Loucy (cell line): Measurements from ENCODE around the gene CD302.

Source experiments
- H2AFZ ChIP-seq: fragments of 200-600 bp; sonication (generic); 2 replicates; pipeline ENCODE4 v1.6.0; 2016; ENCODE audit warnings: antibody characterized with exemption, mild to moderate bottlenecking, low read length, moderate library complexity
- H3F3A ChIP-seq: fragments of 200-600 bp; 2 replicates; pipeline ENCODE4 v1.6.0; 2016; ENCODE audit warnings: antibody characterized with exemption, low read depth, mild to moderate bottlenecking
- H3K27me3 ChIP-seq: fragments of 200-600 bp; sonication (generic); 2 replicates; pipeline ENCODE4 v1.6.1; 2014; ENCODE audit warnings: low read length, mild to moderate bottlenecking; ENCODE audit not compliant: insufficient read depth, poor library complexity, severe bottlenecking
- H3K36me3 ChIP-seq: fragments of 200-600 bp; sonication (generic); 2 replicates; pipeline ENCODE4 v1.6.1; 2016; ENCODE audit warnings: low read length; ENCODE audit not compliant: insufficient read depth
- H3K4me1 ChIP-seq: fragments of 200-600 bp; sonication (generic); 2 replicates; pipeline ENCODE4 v1.5.1; 2014; ENCODE audit warnings: low read length, mild to moderate bottlenecking; ENCODE audit not compliant: insufficient read depth, poor library complexity, severe bottlenecking
- H3K4me2 ChIP-seq: fragments of 200-600 bp; sonication (generic); 2 replicates; pipeline ENCODE4 v1.6.0; 2014; ENCODE audit warnings: antibody characterized with exemption, low read length, low read depth, mild to moderate bottlenecking; ENCODE audit not compliant: poor library complexity, severe bottlenecking
- H3K4me3 ChIP-seq: fragments of 200-600 bp; sonication (generic); 2 replicates; pipeline ENCODE4 v1.5.1; 2014; ENCODE audit warnings: low read length, mild to moderate bottlenecking, mixed read lengths; ENCODE audit not compliant: poor library complexity, severe bottlenecking
- H3K79me2 ChIP-seq: fragments of 200-600 bp; sonication (generic); 2 replicates; pipeline ENCODE4 v1.6.1; 2014; ENCODE audit warnings: low read length; ENCODE audit not compliant: insufficient read depth
- H3K9ac ChIP-seq: fragments of 200-600 bp; sonication (generic); 2 replicates; pipeline ENCODE4 v1.6.0; 2014; ENCODE audit warnings: mild to moderate bottlenecking, low read depth, low read length, moderate library complexity; ENCODE audit not compliant: poor library complexity, severe bottlenecking
- H3K9me2 ChIP-seq: fragments of 200-600 bp; sonication (generic); replicated peaks from 2 replicates; pipeline ENCODE4 v1.6.1; 2016; ENCODE audit warnings: low read depth, low read length, mixed read lengths
- H3K9me3 ChIP-seq: fragments of 200-600 bp; sonication (generic); 2 replicates; pipeline ENCODE4 v1.6.1; 2014; ENCODE audit warnings: mild to moderate bottlenecking, antibody characterized with exemption, low read length, low read depth; ENCODE audit not compliant: insufficient read depth
- H4K20me1 ChIP-seq: fragments of 200-600 bp; sonication (generic); 2 replicates; pipeline ENCODE4 v1.6.0; 2014; ENCODE audit warnings: antibody characterized with exemption, low read length, mild to moderate bottlenecking; ENCODE audit not compliant: insufficient read depth, poor library complexity, severe bottlenecking
- EZH2phosphoT487 ChIP-seq: fragments of 200-600 bp; IDR thresholded peaks from 2 replicates; pipeline ENCODE4 v1.6.1; 2018; ENCODE audit warnings: antibody characterized with exemption, mild to moderate bottlenecking, moderate library complexity, borderline replicate concordance
- TF ChIP-seq, protein P1 (sequence below): fragments of 200-600 bp; sonication (generic); conservative IDR thresholded peaks from 2 replicates; pipeline ENCODE4 v1.5.1; 2014; ENCODE audit warnings: mild to moderate bottlenecking, antibody characterized with exemption, low read length

CD302 gene

DNA sequence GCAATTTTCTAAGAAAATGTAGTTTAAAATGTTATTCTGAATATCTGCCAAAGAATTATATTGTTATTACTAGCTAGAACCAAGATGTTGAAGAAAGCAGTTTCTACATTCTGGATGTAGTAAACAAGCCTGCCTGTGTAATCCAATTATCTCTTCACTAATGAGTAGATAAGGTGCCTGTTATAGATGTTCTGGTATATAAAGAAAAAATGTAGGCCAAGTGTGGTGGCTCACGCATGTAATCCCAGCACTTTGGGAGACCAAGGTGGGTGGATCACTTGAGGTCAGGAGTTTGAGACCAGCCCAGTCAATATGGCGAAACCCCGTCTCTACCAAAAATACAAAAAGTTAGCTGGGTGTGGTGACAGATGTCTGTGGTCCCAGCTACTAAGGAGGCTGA, 28.9 kb downstream of the CD302 start:
- no peaks in the 10 kb centered on the region for H3K4me1 ChIP-seq
- H3K36me3 ChIP-seq = peaks cover 62% of the 10 kb centered on the region
- H3K79me2 ChIP-seq = no peaks in the 10 kb centered on the region
- H2AFZ ChIP-seq = no peak overlapping the region
- no peaks in the 10 kb centered on the region for H3K9me2 ChIP-seq
- no peak overlapping the region for H3K9ac ChIP-seq
- H3F3A ChIP-seq = no peaks in the 10 kb centered on the region
- no peak overlapping the region for H3K4me3 ChIP-seq
- no peak for TF ChIP-seq EZH2phosphoT487
- TF ChIP-seq, protein P1, sequence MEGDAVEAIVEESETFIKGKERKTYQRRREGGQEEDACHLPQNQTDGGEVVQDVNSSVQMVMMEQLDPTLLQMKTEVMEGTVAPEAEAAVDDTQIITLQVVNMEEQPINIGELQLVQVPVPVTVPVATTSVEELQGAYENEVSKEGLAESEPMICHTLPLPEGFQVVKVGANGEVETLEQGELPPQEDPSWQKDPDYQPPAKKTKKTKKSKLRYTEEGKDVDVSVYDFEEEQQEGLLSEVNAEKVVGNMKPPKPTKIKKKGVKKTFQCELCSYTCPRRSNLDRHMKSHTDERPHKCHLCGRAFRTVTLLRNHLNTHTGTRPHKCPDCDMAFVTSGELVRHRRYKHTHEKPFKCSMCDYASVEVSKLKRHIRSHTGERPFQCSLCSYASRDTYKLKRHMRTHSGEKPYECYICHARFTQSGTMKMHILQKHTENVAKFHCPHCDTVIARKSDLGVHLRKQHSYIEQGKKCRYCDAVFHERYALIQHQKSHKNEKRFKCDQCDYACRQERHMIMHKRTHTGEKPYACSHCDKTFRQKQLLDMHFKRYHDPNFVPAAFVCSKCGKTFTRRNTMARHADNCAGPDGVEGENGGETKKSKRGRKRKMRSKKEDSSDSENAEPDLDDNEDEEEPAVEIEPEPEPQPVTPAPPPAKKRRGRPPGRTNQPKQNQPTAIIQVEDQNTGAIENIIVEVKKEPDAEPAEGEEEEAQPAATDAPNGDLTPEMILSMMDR = no peak
- H4K20me1 ChIP-seq = peaks cover 3% of the 10 kb centered on the region
- H3K9me3 ChIP-seq = no peaks in the 10 kb centered on the region
- H3K27me3 ChIP-seq = no peaks in the 10 kb centered on the region
- H3K4me2 ChIP-seq = no peak overlapping the region

DNA sequence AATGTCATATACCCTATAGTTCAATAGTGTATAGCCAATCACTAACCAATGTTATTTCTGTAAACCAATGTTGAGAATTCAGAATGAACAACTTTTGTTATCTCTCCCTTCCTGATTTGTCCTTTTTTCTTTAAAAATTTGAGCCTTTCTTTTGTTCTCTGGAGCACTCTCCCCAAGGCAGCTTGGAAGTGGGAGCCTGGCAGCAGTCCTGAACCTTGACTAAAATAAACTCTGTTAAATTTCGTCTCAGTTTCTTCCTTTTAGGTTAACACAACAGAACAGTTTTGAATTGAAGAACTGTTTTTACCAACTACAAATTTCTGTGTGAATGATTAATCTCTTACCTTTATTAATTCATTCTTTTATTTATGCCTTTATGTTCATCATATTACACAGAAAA, 35.9 kb downstream of the CD302 start:
- Histone ChIP-seq H3K27me3 (no peaks in the 10 kb centered on the region), H3K4me2 (no peak overlapping the region), H2AFZ (no peak overlapping the region), H3K9me3 (no peaks in the 10 kb centered on the region), H3K36me3 (peaks cover 97% of the 10 kb centered on the region), H3K4me1 (no peaks in the 10 kb centered on the region), H3K79me2 (peaks cover 8% of the 10 kb centered on the region), H4K20me1 (peaks cover 17% of the 10 kb centered on the region), H3F3A (no peaks in the 10 kb centered on the region), H3K9ac (no peak overlapping the region), H3K4me3 (no peak overlapping the region), H3K9me2 (no peaks in the 10 kb centered on the region)
- no peak for TF ChIP-seq EZH2phosphoT487
- TF ChIP-seq, protein P1 = no peak

DNA sequence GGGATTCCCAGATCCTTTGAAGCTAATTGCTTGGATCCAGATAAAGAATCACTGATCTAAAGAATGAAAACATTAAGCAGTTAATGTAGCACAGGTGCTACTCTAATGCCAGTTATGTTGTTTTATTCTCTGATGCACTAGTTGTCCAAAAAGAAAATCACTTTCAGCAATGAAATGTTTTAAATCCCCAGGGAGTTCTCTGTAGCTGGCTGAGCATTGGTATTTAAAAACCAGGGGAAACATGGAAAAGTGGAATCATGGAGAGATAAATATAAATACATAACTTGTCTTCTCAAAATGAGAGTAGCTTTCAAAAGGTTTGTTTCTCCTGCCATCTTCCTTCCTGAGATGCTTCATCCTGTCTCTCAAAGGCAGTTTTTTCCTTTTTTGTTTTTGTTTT, 37.7 kb downstream of the CD302 start:
- no peak overlapping the region for H3K9ac ChIP-seq
- no peaks in the 10 kb centered on the region for H3K27me3 ChIP-seq
- peaks cover 94% of the 10 kb centered on the region for H3K36me3 ChIP-seq
- no peak overlapping the region for H3K4me3 ChIP-seq
- H3K9me2 ChIP-seq = no peaks in the 10 kb centered on the region
- H2AFZ ChIP-seq = no peak overlapping the region
- H3K4me1 ChIP-seq = no peaks in the 10 kb centered on the region
- no peaks in the 10 kb centered on the region for H3K9me3 ChIP-seq
- no peak for TF ChIP-seq EZH2phosphoT487
- TF ChIP-seq, protein P1 = no peak
- H3K4me2 ChIP-seq = no peak overlapping the region
- peaks cover 28% of the 10 kb centered on the region for H4K20me1 ChIP-seq
- no peaks in the 10 kb centered on the region for H3F3A ChIP-seq
- peaks cover 22% of the 10 kb centered on the region for H3K79me2 ChIP-seq
